Neural progenitor cell (in vitro differentiated cells): ENCODE results near the gene FUT3. TPM values are rescaled to one million over a fixed set of nuclear protein-coding genes. Genes with fewer than 3 reads are reported as not detected.

Experiments used
- DNase-seq: peaks from one replicate; pipeline ENCODE4 v3.0.0-alpha.2; 2016; ENCODE audit warnings: low spot score
- H2AFZ ChIP-seq: fragments of 200-600 bp; sonication (generic); replicated peaks from 2 replicates; pipeline ENCODE4 v1.6.1; 2016; ENCODE audit warnings: antibody characterized with exemption
- H3F3A ChIP-seq: fragments of 200-600 bp; sonication (generic); 2 replicates; pipeline ENCODE4 v1.6.1; 2016; ENCODE audit warnings: antibody characterized with exemption, low read depth
- H3K27ac ChIP-seq: fragments of 200-600 bp; sonication (generic); 2 replicates; pipeline ENCODE4 v1.5.1; 2016; ENCODE audit warnings: mild to moderate bottlenecking
- H3K27me3 ChIP-seq: fragments of 200-600 bp; sonication (generic); 2 replicates; pipeline ENCODE4 v1.6.1; 2016; ENCODE audit warnings: mild to moderate bottlenecking, moderate library complexity
- H3K36me3 ChIP-seq: fragments of 200-600 bp; sonication (generic); 2 replicates; pipeline ENCODE4 v1.5.1; 2016
- H3K4me1 ChIP-seq: fragments of 200-600 bp; sonication (generic); 2 replicates; pipeline ENCODE4 v1.6.1; 2016; ENCODE audit warnings: mixed run types
- H3K4me2 ChIP-seq: fragments of 200-600 bp; sonication (generic); 2 replicates; pipeline ENCODE4 v1.6.1; 2016
- H3K4me3 ChIP-seq: fragments of 200-600 bp; sonication (generic); 2 replicates; pipeline ENCODE4 v1.5.1; 2016
- H3K79me2 ChIP-seq: fragments of 200-600 bp; sonication (generic); 2 replicates; pipeline ENCODE4 v1.6.1; 2016; ENCODE audit warnings: low read depth
- H3K9ac ChIP-seq: fragments of 200-600 bp; sonication (generic); 2 replicates; pipeline ENCODE4 v1.6.1; 2016
- H3K9me3 ChIP-seq: fragments of 200-600 bp; sonication (generic); 2 replicates; pipeline ENCODE4 v1.5.1; 2016; ENCODE audit warnings: low read depth
- H4K20me1 ChIP-seq: fragments of 200-600 bp; sonication (generic); 2 replicates; pipeline ENCODE4 v1.6.1; 2016; ENCODE audit warnings: low read depth
- H3K27ac Mint-ChIP-seq: 3 replicates; pipeline ENCODE4 v1.8.0; 2021; ENCODE audit warnings: mixed read lengths
- H3K27me3 Mint-ChIP-seq: 2 replicates; pipeline ENCODE4 v1.8.0; 2022; ENCODE audit warnings: low read depth, mild to moderate bottlenecking, inconsistent platforms, moderate library complexity, mixed read lengths; ENCODE audit not compliant: insufficient read depth
- H3K36me3 Mint-ChIP-seq: 3 replicates; pipeline ENCODE4 v1.8.0; 2021; ENCODE audit warnings: mixed read lengths
- H3K4me1 Mint-ChIP-seq: 3 replicates; pipeline ENCODE4 v1.8.0; 2021; ENCODE audit warnings: mixed read lengths
- H3K4me3 Mint-ChIP-seq: 3 replicates; pipeline ENCODE4 v1.8.0; 2021; ENCODE audit warnings: mild to moderate bottlenecking, moderate library complexity, mixed read lengths
- H3K9me3 Mint-ChIP-seq: 3 replicates; pipeline ENCODE4 v1.8.0; 2020; ENCODE audit warnings: mixed read lengths
- CTCF ChIP-seq: fragments of 200-600 bp; sonication (generic); IDR thresholded peaks from 2 replicates; pipeline ENCODE4 v1.5.1; 2017; ENCODE audit warnings: antibody characterized with exemption, mild to moderate bottlenecking
- EZH2 ChIP-seq: fragments of 200-600 bp; sonication (generic); IDR thresholded peaks from 2 replicates; pipeline ENCODE4 v1.6.1; 2017; ENCODE audit warnings: antibody characterized with exemption, mild to moderate bottlenecking, moderate library complexity
- EZH2phosphoT487 ChIP-seq: fragments of 200-600 bp; sonication (generic); IDR thresholded peaks from 2 replicates; pipeline ENCODE4 v1.6.1; 2017; ENCODE audit warnings: antibody characterized with exemption
- total RNA-seq: library from RNA; depleted of rRNA; stranded (reverse); fragments of >200 nt; gene quantifications from 2 replicates; pipeline ENCODE4 v1.2.3, GENCODE V29; 2015; ENCODE audit warnings: low replicate concordance

The FUT3 gene
- total RNA-seq, 1 donor from 2014 or later = not detected

- Mint-ChIP-seq H3K36me3 (no peaks in the 10 kb centered on the region), H3K4me1 (peaks cover 11% of the 10 kb centered on the region), H3K27me3 (peaks cover 10% of the 10 kb centered on the region), H3K4me3 (no peak overlapping the region), H3K9me3 (no peaks in the 10 kb centered on the region), H3K27ac (no peak overlapping the region)
- Histone ChIP-seq H4K20me1 (peaks cover 3% of the 10 kb centered on the region), H3K36me3 (no peaks in the 10 kb centered on the region), H3K27ac (no peak overlapping the region), H3K9ac (no peak overlapping the region), H3K4me1 (peaks cover 4% of the 10 kb centered on the region), H3F3A (peaks cover 21% of the 10 kb centered on the region), H3K79me2 (no peaks in the 10 kb centered on the region), H3K4me2 (no peak overlapping the region), H3K9me3 (no peaks in the 10 kb centered on the region), H3K4me3 (no peak overlapping the region), H3K27me3 (peaks cover 19% of the 10 kb centered on the region), H2AFZ (no peak overlapping the region)
- TF ChIP-seq EZH2phosphoT487 = no peak
- TF ChIP-seq EZH2 = no peak
- no peak for TF ChIP-seq CTCF
- no peak for DNase-seq
These were observed 20.1 kb downstream of the FUT3 start for GRCh38 chr19:5831159-5831558.

DNA sequence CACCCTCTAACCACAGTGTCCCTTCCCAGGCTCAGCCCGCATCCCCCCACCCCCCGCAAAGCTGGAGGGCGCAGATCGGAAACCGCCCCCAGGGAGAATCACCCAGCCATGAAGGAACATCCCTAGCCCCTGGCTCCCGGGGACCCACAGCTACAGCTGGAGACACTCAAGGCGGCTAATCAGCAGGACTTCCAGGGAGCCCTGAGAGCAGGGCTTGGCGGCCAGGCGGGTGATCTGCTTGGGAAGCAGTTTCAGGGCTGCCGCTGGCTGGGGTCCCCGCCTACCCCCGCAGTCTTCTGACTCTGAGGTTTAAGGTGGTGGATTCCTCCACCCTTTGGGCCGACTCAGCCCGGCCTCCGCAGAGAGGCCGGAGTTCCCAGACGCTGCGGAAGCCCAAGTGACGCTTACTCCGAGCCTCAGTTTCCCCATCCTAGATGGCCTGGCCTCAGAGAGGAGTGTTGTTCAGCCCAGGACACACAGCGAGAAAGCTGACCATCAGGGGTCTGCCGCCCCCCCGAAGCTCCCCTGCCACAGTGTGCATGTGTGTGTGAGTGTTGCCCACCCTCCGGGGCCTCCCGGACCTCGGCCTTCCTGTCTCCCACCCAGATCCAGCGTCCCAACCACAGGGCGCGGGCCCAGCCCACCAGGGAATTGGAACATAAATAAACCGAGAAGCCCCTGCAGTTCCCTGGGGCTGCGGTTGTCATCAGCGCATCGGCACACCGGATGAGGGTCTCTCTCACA, 21.5 kb downstream of the FUT3 start:
- Histone ChIP-seq H3K4me3 (peak overlapping the region; percentile 56), H3K9me3 (no peaks in the 10 kb centered on the region), H3K4me1 (peaks cover 4% of the 10 kb centered on the region), H3K27me3 (peaks cover 7% of the 10 kb centered on the region), H3K36me3 (no peaks in the 10 kb centered on the region), H3K4me2 (peak overlapping the region; percentile 78), H4K20me1 (peaks cover 5% of the 10 kb centered on the region), H3K27ac (no peak overlapping the region), H3F3A (peaks cover 21% of the 10 kb centered on the region), H3K79me2 (no peaks in the 10 kb centered on the region), H3K9ac (no peak overlapping the region), H2AFZ (no peak overlapping the region)
- H3K4me3 Mint-ChIP-seq = peak overlapping the region; percentile 65
- TF ChIP-seq EZH2 (no peak), CTCF (no peak)
- no peak for DNase-seq
- H3K27ac Mint-ChIP-seq = no peak overlapping the region
- peaks cover 11% of the 10 kb centered on the region for H3K27me3 Mint-ChIP-seq
- peaks cover 11% of the 10 kb centered on the region for H3K4me1 Mint-ChIP-seq
- no peaks in the 10 kb centered on the region for H3K36me3 Mint-ChIP-seq
- H3K9me3 Mint-ChIP-seq = no peaks in the 10 kb centered on the region

- TF ChIP-seq EZH2 (no peak), EZH2phosphoT487 (no peak), CTCF (no peak)
- peaks cover 4% of the 10 kb centered on the region for H3K4me1 ChIP-seq
- peak overlapping the region; percentile 55 for H3K27ac ChIP-seq
- no peaks in the 10 kb centered on the region for H3K9me3 Mint-ChIP-seq
- H3K4me3 Mint-ChIP-seq = peak overlapping the region; percentile 95
- H3K27ac Mint-ChIP-seq = peak overlapping the region; percentile 98
- H3K36me3 ChIP-seq = no peaks in the 10 kb centered on the region
- peaks cover 5% of the 10 kb centered on the region for H4K20me1 ChIP-seq
- DNase-seq = peak; percentile 83
- H3K4me1 Mint-ChIP-seq = peaks cover 11% of the 10 kb centered on the region
- no peaks in the 10 kb centered on the region for H3K27me3 ChIP-seq
- peaks cover 12% of the 10 kb centered on the region for H3K27me3 Mint-ChIP-seq
- peak overlapping the region; percentile 53 for H3K9ac ChIP-seq
- no peaks in the 10 kb centered on the region for H3K9me3 ChIP-seq
- no peaks in the 10 kb centered on the region for H3K79me2 ChIP-seq
- H3K4me2 ChIP-seq = peak overlapping the region; percentile 78
- peaks cover 21% of the 10 kb centered on the region for H3F3A ChIP-seq
- no peak overlapping the region for H2AFZ ChIP-seq
- peak overlapping the region; percentile 56 for H3K4me3 ChIP-seq
- H3K36me3 Mint-ChIP-seq = no peaks in the 10 kb centered on the region
These were observed 22.3 kb downstream of the FUT3 start for GRCh38 chr19:5828661-5829566.
